Smooth muscle cell (in vitro differentiated cells): Measurements from ENCODE around the gene ATRAID. TPM values are rescaled to one million over a fixed set of nuclear protein-coding genes. Genes with fewer than 3 reads are reported as not detected.

ENCODE experiments used
- DNase-seq: peaks from one replicate; lab custom pipeline; 2025; ENCODE audit not compliant: unreplicated experiment; lab: John Stamatoyannopoulos, UW
- H2AFZ ChIP-seq: fragments of 200-600 bp; sonication (generic); 2 replicates; pipeline ENCODE4 v1.6.0; 2016; ENCODE audit warnings: antibody characterized with exemption, low read depth, mild to moderate bottlenecking
- H3F3A ChIP-seq: fragments of 200-600 bp; sonication (generic); 2 replicates; pipeline ENCODE4 v1.6.0; 2017; ENCODE audit warnings: antibody characterized with exemption, low read depth
- H3K27ac ChIP-seq: fragments of 200-600 bp; sonication (generic); 2 replicates; pipeline ENCODE4 v1.5.1; 2016; ENCODE audit warnings: low read depth, mild to moderate bottlenecking
- H3K27me3 ChIP-seq: fragments of 200-600 bp; sonication (generic); 2 replicates; pipeline ENCODE4 v1.6.1; 2016; ENCODE audit warnings: low read depth, mild to moderate bottlenecking
- H3K36me3 ChIP-seq: fragments of 200-600 bp; sonication (generic); 2 replicates; pipeline ENCODE4 v1.5.1; 2016; ENCODE audit warnings: low read depth
- H3K4me1 ChIP-seq: fragments of 200-600 bp; sonication (generic); 2 replicates; pipeline ENCODE4 v1.5.1; 2016; ENCODE audit warnings: low read depth
- H3K4me2 ChIP-seq: fragments of 200-600 bp; sonication (generic); 2 replicates; pipeline ENCODE4 v1.6.0; 2016; ENCODE audit warnings: mild to moderate bottlenecking
- H3K4me3 ChIP-seq: fragments of 200-600 bp; sonication (generic); 2 replicates; pipeline ENCODE4 v1.5.1; 2016; ENCODE audit warnings: mild to moderate bottlenecking
- H3K79me2 ChIP-seq: fragments of 200-600 bp; sonication (generic); 2 replicates; pipeline ENCODE4 v1.6.0; 2016; ENCODE audit warnings: low read depth, mild to moderate bottlenecking
- H3K9ac ChIP-seq: fragments of 200-600 bp; sonication (generic); 2 replicates; pipeline ENCODE4 v1.6.0; 2016; ENCODE audit warnings: low read depth
- H3K9me3 ChIP-seq: fragments of 200-600 bp; sonication (generic); replicated peaks from 2 replicates; pipeline ENCODE4 v1.5.1; 2016; ENCODE audit warnings: low read depth
- H4K20me1 ChIP-seq: fragments of 200-600 bp; sonication (generic); 2 replicates; pipeline ENCODE4 v1.6.0; 2016; ENCODE audit warnings: low read depth
- WGBS: methylation state at CpG from one replicate; pipeline ENCODE4 v1.1.7; 2016; ENCODE audit warnings: low lambda C conversion rate; 5-methylcytosine and 5-hydroxymethylcytosine counted together
- polyA plus RNA-seq: library from polyadenylated mRNA; unstranded; fragments of >200 nt; fragmentation: Nextera tagmentation; extraction: Ambion mirVana; gene quantifications from 2 replicates; pipeline ENCODE4 v1.2.1, GENCODE V29; 2016
- total RNA-seq: library from RNA; depleted of rRNA; stranded (reverse); fragments of >200 nt; gene quantifications from 2 replicates; pipeline ENCODE4 v1.2.3, GENCODE V29; 2014
- TF ChIP-seq, protein P1 (sequence below): fragments of 200-600 bp; sonication (generic); IDR thresholded peaks from 2 replicates; pipeline ENCODE4 v1.5.1; 2017; ENCODE audit warnings: borderline replicate concordance, mild to moderate bottlenecking, antibody characterized with exemption; ENCODE audit not compliant: insufficient read depth, poor library complexity, severe bottlenecking

Gene ATRAID
- total and polyA plus RNA-seq, 2 experiments from 2014 or later, result 233 to 335 TPM

- TF ChIP-seq, protein P1, sequence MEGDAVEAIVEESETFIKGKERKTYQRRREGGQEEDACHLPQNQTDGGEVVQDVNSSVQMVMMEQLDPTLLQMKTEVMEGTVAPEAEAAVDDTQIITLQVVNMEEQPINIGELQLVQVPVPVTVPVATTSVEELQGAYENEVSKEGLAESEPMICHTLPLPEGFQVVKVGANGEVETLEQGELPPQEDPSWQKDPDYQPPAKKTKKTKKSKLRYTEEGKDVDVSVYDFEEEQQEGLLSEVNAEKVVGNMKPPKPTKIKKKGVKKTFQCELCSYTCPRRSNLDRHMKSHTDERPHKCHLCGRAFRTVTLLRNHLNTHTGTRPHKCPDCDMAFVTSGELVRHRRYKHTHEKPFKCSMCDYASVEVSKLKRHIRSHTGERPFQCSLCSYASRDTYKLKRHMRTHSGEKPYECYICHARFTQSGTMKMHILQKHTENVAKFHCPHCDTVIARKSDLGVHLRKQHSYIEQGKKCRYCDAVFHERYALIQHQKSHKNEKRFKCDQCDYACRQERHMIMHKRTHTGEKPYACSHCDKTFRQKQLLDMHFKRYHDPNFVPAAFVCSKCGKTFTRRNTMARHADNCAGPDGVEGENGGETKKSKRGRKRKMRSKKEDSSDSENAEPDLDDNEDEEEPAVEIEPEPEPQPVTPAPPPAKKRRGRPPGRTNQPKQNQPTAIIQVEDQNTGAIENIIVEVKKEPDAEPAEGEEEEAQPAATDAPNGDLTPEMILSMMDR, result no peak
- H3K27ac ChIP-seq, result peak overlapping the region; percentile 97
- H3K27me3 ChIP-seq, result no peaks in the 10 kb centered on the region
- H3K4me3 ChIP-seq, result peak overlapping the region; percentile 94
- H3K9ac ChIP-seq, result peak overlapping the region; percentile 98
- peaks cover 19% of the 10 kb centered on the region for H3K4me1 ChIP-seq
- H3K79me2 ChIP-seq, result peaks cover 15% of the 10 kb centered on the region
- no peaks in the 10 kb centered on the region for H3K36me3 ChIP-seq
- no peaks in the 10 kb centered on the region for H3K9me3 ChIP-seq
- peak overlapping the region; percentile 87 for H2AFZ ChIP-seq
- H3F3A ChIP-seq, result peaks cover 4% of the 10 kb centered on the region
- peak overlapping the region; percentile 99 for H3K4me2 ChIP-seq
- WGBS, result 11% methylated on average over 34 of the region's 34 CpGs
- DNase-seq, result no peak
- no peaks in the 10 kb centered on the region for H4K20me1 ChIP-seq
Observed at GRCh38 chr2:27212626-27213471, 1.0 kb downstream of the ATRAID start.

GRCh38 chr2:27214941-27215340, 3.1 kb downstream of the ATRAID start:
- no peaks in the 10 kb centered on the region for H3K9me3 ChIP-seq
- no peaks in the 10 kb centered on the region for H4K20me1 ChIP-seq
- H3K79me2 ChIP-seq, result peaks cover 26% of the 10 kb centered on the region
- H3K36me3 ChIP-seq, result no peaks in the 10 kb centered on the region
- H3K4me2 ChIP-seq, result no peak overlapping the region
- no peak overlapping the region for H3K4me3 ChIP-seq
- WGBS, result 79% methylated on average over 3 of the region's 3 CpGs
- H3K27me3 ChIP-seq, result no peaks in the 10 kb centered on the region
- DNase-seq, result no peak
- peaks cover 27% of the 10 kb centered on the region for H3K4me1 ChIP-seq
- no peak overlapping the region for H3K9ac ChIP-seq
- TF ChIP-seq, protein P1, result no peak
- H3K27ac ChIP-seq, result no peak overlapping the region
- H2AFZ ChIP-seq, result no peak overlapping the region
- peaks cover 4% of the 10 kb centered on the region for H3F3A ChIP-seq

DNA sequence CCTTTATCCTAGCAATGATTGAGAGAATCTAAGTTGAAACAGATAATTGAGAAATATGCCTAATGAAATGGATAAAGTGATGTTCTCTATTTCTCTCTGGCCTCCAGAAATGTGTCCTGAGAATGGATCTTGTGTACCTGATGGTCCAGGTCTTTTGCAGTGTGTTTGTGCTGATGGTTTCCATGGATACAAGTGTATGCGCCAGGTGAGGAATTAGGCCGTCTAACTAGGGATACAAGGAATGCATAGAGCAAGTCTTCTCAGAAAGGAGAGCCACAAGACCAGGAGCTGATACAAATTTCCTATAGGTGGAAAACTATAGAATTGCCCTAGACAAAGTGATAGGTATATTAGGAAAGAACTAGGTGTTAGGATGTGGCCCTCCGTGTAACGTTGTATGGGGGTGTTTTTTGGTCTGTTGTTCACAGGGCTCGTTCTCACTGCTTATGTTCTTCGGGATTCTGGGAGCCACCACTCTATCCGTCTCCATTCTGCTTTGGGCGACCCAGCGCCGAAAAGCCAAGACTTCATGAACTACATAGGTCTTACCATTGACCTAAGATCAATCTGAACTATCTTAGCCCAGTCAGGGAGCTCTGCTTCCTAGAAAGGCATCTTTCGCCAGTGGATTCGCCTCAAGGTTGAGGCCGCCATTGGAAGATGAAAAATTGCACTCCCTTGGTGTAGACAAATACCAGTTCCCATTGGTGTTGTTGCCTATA, 4.7 kb downstream of the ATRAID start:
- H3K27ac ChIP-seq, result peak overlapping the region; percentile 2
- 90% methylated on average over 13 of the region's 13 CpGs for WGBS
- DNase-seq, result no peak
- H4K20me1 ChIP-seq, result no peaks in the 10 kb centered on the region
- TF ChIP-seq, protein P1, result no peak
- no peaks in the 10 kb centered on the region for H3K36me3 ChIP-seq
- H3K4me3 ChIP-seq, result peak overlapping the region; percentile 69
- H3K27me3 ChIP-seq, result no peaks in the 10 kb centered on the region
- peaks cover 26% of the 10 kb centered on the region for H3K79me2 ChIP-seq
- no peak overlapping the region for H3K9ac ChIP-seq
- peaks cover 4% of the 10 kb centered on the region for H3F3A ChIP-seq
- peak overlapping the region; percentile 97 for H3K4me2 ChIP-seq
- peak overlapping the region; percentile 88 for H2AFZ ChIP-seq
- no peaks in the 10 kb centered on the region for H3K9me3 ChIP-seq
- H3K4me1 ChIP-seq, result peaks cover 23% of the 10 kb centered on the region
